ENCODE measurements around the gene GTF2F2. TPM values are rescaled to one million over a fixed set of nuclear protein-coding genes. Genes with fewer than 3 reads are reported as not detected.

Gene GTF2F2
- total RNA-seq, 1 donor from 2014 or later: 30.0 TPM

- DNase-seq: no peak
- H3K27me3 Mint-ChIP-seq: peaks cover 11% of the 10 kb centered on the region
- intact Hi-C loops (cut with micrococcal nuclease): no loop called here
- no peaks in the 10 kb centered on the region for H3K36me3 Mint-ChIP-seq (ENCODE audit: low read depth)
- no peak overlapping the region for H3K27ac Mint-ChIP-seq
- no peaks in the 10 kb centered on the region for H3K9me3 Mint-ChIP-seq
- no peak overlapping the region for H3K4me3 Mint-ChIP-seq
- H3K4me1 Mint-ChIP-seq: peaks cover 3% of the 10 kb centered on the region
Observed at GRCh38 chr13:45107539-45107938, 12.8 kb upstream of the GTF2F2 start.

- no peak for DNase-seq
- Mint-ChIP-seq H3K27ac (no peak overlapping the region), H3K27me3 (peaks cover 11% of the 10 kb centered on the region), H3K9me3 (no peaks in the 10 kb centered on the region), H3K36me3 (ENCODE audit: low read depth) (no peaks in the 10 kb centered on the region), H3K4me1 (peaks cover 5% of the 10 kb centered on the region), H3K4me3 (no peak overlapping the region)
- intact Hi-C loops (cut with micrococcal nuclease): no loop called here
Observed at GRCh38 chr13:45108716-45109101, 11.6 kb upstream of the GTF2F2 start.

- H3K27me3 Mint-ChIP-seq: peaks cover 10% of the 10 kb centered on the region
- intact Hi-C loops (cut with micrococcal nuclease): no loop called here
Observed at GRCh38 chr13:45109102-45109720, 11.1 kb upstream of the GTF2F2 start.

GRCh38 chr13:45113233-45114224, 6.8 kb upstream of the GTF2F2 start:
- Mint-ChIP-seq H3K27me3 (peaks cover 4% of the 10 kb centered on the region), H3K36me3 (ENCODE audit: low read depth) (no peaks in the 10 kb centered on the region), H3K27ac (no peak overlapping the region), H3K4me3 (no peak overlapping the region), H3K4me1 (peaks cover 5% of the 10 kb centered on the region), H3K9me3 (no peaks in the 10 kb centered on the region)
- DNase-seq: no peak
- intact Hi-C loops (cut with micrococcal nuclease): no loop called here

More at GRCh38 chr13:45109102-45109720, 11.1 kb upstream of the GTF2F2 start:
- DNase-seq: no peak
- Mint-ChIP-seq H3K9me3 (no peaks in the 10 kb centered on the region), H3K36me3 (ENCODE audit: low read depth) (no peaks in the 10 kb centered on the region), H3K27ac (no peak overlapping the region), H3K4me1 (peaks cover 5% of the 10 kb centered on the region), H3K4me3 (no peak overlapping the region)

GRCh38 chr13:45119469-45119990, 780 bp upstream of the GTF2F2 start:
- intact Hi-C loops (cut with micrococcal nuclease): loop anchor here (1.0 kb wide), 1 partner anchor 63 kb away; no protein-coding TSS in a partner anchor
- H3K4me3 Mint-ChIP-seq: no peak overlapping the region
- no peaks in the 10 kb centered on the region for H3K27me3 Mint-ChIP-seq
- peaks cover 5% of the 10 kb centered on the region for H3K36me3 Mint-ChIP-seq (ENCODE audit: low read depth)
- H3K4me1 Mint-ChIP-seq: peaks cover 5% of the 10 kb centered on the region
- no peak overlapping the region for H3K27ac Mint-ChIP-seq
- DNase-seq: peak; percentile 88
- no peaks in the 10 kb centered on the region for H3K9me3 Mint-ChIP-seq

GRCh38 chr13:45120967-45121831, 889 bp downstream of the GTF2F2 start:
- intact Hi-C loops (cut with micrococcal nuclease): loop anchor here (1.0 to 5.0 kb wide), 3 partner anchors 176 to 204 kb away; no protein-coding TSS in a partner anchor
- Mint-ChIP-seq H3K36me3 (ENCODE audit: low read depth) (peaks cover 5% of the 10 kb centered on the region), H3K4me3 (no peak overlapping the region), H3K27me3 (no peaks in the 10 kb centered on the region), H3K27ac (no peak overlapping the region), H3K9me3 (no peaks in the 10 kb centered on the region), H3K4me1 (peaks cover 7% of the 10 kb centered on the region)
- no peak for DNase-seq

- peaks cover 7% of the 10 kb centered on the region for H3K4me1 Mint-ChIP-seq
- no peaks in the 10 kb centered on the region for H3K27me3 Mint-ChIP-seq
- no peak overlapping the region for H3K27ac Mint-ChIP-seq
- no peak overlapping the region for H3K4me3 Mint-ChIP-seq
- DNase-seq: no peak
- intact Hi-C loops (cut with micrococcal nuclease): loop anchor here (5.0 kb wide), 2 partner anchors 174 to 189 kb away; no protein-coding TSS in a partner anchor
- H3K36me3 Mint-ChIP-seq (ENCODE audit: low read depth): peaks cover 5% of the 10 kb centered on the region
- H3K9me3 Mint-ChIP-seq: no peaks in the 10 kb centered on the region
Observed at GRCh38 chr13:45122941-45123340, 2.6 kb downstream of the GTF2F2 start.

GRCh38 chr13:45132369-45133064, 12.2 kb downstream of the GTF2F2 start:
- no peak overlapping the region for H3K27ac Mint-ChIP-seq
- peaks cover 27% of the 10 kb centered on the region for H3K36me3 Mint-ChIP-seq (ENCODE audit: low read depth)
- no peaks in the 10 kb centered on the region for H3K27me3 Mint-ChIP-seq
- intact Hi-C loops (cut with micrococcal nuclease): no loop called here
- DNase-seq: no peak
- peaks cover 8% of the 10 kb centered on the region for H3K4me1 Mint-ChIP-seq
- H3K9me3 Mint-ChIP-seq: peaks cover 24% of the 10 kb centered on the region
- no peak overlapping the region for H3K4me3 Mint-ChIP-seq

GRCh38 chr13:45133396-45134118, 13.2 kb downstream of the GTF2F2 start:
- no peaks in the 10 kb centered on the region for H3K27me3 Mint-ChIP-seq
- no peak overlapping the region for H3K4me3 Mint-ChIP-seq
- H3K4me1 Mint-ChIP-seq: peaks cover 12% of the 10 kb centered on the region
- no peak for DNase-seq
- no peak overlapping the region for H3K27ac Mint-ChIP-seq
- peaks cover 24% of the 10 kb centered on the region for H3K9me3 Mint-ChIP-seq
- intact Hi-C loops (cut with micrococcal nuclease): no loop called here
- peaks cover 34% of the 10 kb centered on the region for H3K36me3 Mint-ChIP-seq (ENCODE audit: low read depth)

- intact Hi-C loops (cut with micrococcal nuclease): no loop called here
- Mint-ChIP-seq H3K27me3 (no peaks in the 10 kb centered on the region), H3K9me3 (peaks cover 15% of the 10 kb centered on the region)
Observed at GRCh38 chr13:45136741-45137504, 16.6 kb downstream of the GTF2F2 start.

GRCh38 chr13:45137526-45137925, 17.2 kb downstream of the GTF2F2 start:
- H3K27me3 Mint-ChIP-seq: no peaks in the 10 kb centered on the region
- DNase-seq: no peak
- no peak overlapping the region for H3K27ac Mint-ChIP-seq
- H3K9me3 Mint-ChIP-seq: peaks cover 14% of the 10 kb centered on the region
- intact Hi-C loops (cut with micrococcal nuclease): no loop called here
- no peak overlapping the region for H3K4me3 Mint-ChIP-seq
- H3K4me1 Mint-ChIP-seq: peaks cover 7% of the 10 kb centered on the region
- H3K36me3 Mint-ChIP-seq (ENCODE audit: low read depth): peaks cover 30% of the 10 kb centered on the region

More at GRCh38 chr13:45136741-45137504, 16.6 kb downstream of the GTF2F2 start:
- Mint-ChIP-seq H3K4me1 (peaks cover 8% of the 10 kb centered on the region), H3K4me3 (no peak overlapping the region), H3K36me3 (ENCODE audit: low read depth) (peaks cover 31% of the 10 kb centered on the region), H3K27ac (no peak overlapping the region)
- DNase-seq: no peak

GRCh38 chr13:45138282-45138681, 18.0 kb downstream of the GTF2F2 start:
- peaks cover 10% of the 10 kb centered on the region for H3K4me1 Mint-ChIP-seq
- H3K36me3 Mint-ChIP-seq (ENCODE audit: low read depth): peaks cover 26% of the 10 kb centered on the region
- H3K4me3 Mint-ChIP-seq: no peak overlapping the region
- no peaks in the 10 kb centered on the region for H3K27me3 Mint-ChIP-seq
- no peak overlapping the region for H3K27ac Mint-ChIP-seq
- intact Hi-C loops (cut with micrococcal nuclease): no loop called here
- DNase-seq: no peak
- H3K9me3 Mint-ChIP-seq: peaks cover 8% of the 10 kb centered on the region

All from activated CD4-positive, alpha-beta T cell treated with anti-CD3 and anti-CD28 coated beads, Interleukin-2, amount 10 ng/mL, durations not matched to agents 24 days and 14 days (primary cell).